Measurements from ENCODE around the gene MAD1L1. TPM values are rescaled to one million over a fixed set of nuclear protein-coding genes. Genes with fewer than 3 reads are reported as not detected.
A peak's percentile ranks its signal among the peaks of the same experiment; 100 is the strongest.

MAD1L1 gene
- total and polyA plus RNA-seq, 3 experiments from 2014 or later, result 43.6 to 185 (median 47.3) TPM

GRCh38 chr7:2230882-2231281 lies 1.9 kb downstream of the MAD1L1 start:
- no peak overlapping the region for H3K27ac ChIP-seq (ENCODE audit: low read depth, low read length)
- H3K36me3 ChIP-seq (ENCODE audit: insufficient read depth, low read length), result peaks cover 5% of the 10 kb centered on the region
- POLR2A ChIA-PET, result no interaction called here
- no peaks in the 10 kb centered on the region for H3K27me3 Mint-ChIP-seq
- peak overlapping the region in 5 of 7 donors; percentile 8 to 61 (median 35) for H3K4me3 Mint-ChIP-seq
- CTCF ChIA-PET, result no interaction called here
- no peaks in the 10 kb centered on the region for H3K27me3 ChIP-seq (ENCODE audit: insufficient read depth, low read length, poor library complexity, severe bottlenecking)
- H3K36me3 Mint-ChIP-seq, result peaks cover 0 to 50% (median 13%) of the 10 kb centered on the region in 3 donors
- H3K4me3 ChIP-seq (ENCODE audit: low read length), result no peak overlapping the region
- no peaks in the 10 kb centered on the region for H3K9me3 Mint-ChIP-seq
- H3K27ac Mint-ChIP-seq, result peak overlapping the region in 2 of 8 donors; percentile 11 to 14
- H3K9me3 ChIP-seq (ENCODE audit: low read length), result no peaks in the 10 kb centered on the region
- H3K4me1 Mint-ChIP-seq, result peaks cover 33 to 49% (median 36%) of the 10 kb centered on the region in 3 donors
- peaks cover 28% of the 10 kb centered on the region for H3K4me1 ChIP-seq (ENCODE audit: insufficient read depth, low read length)
- DNase-seq, result no peak

GRCh38 chr7:2230226-2230625 lies 2.5 kb downstream of the MAD1L1 start:
- Histone ChIP-seq H3K27me3 (ENCODE audit: insufficient read depth, low read length, poor library complexity, severe bottlenecking) (no peaks in the 10 kb centered on the region), H3K4me3 (ENCODE audit: low read length) (no peak overlapping the region), H3K9me3 (ENCODE audit: low read length) (no peaks in the 10 kb centered on the region), H3K27ac (ENCODE audit: low read depth, low read length) (no peak overlapping the region), H3K36me3 (ENCODE audit: insufficient read depth, low read length) (peaks cover 5% of the 10 kb centered on the region), H3K4me1 (ENCODE audit: insufficient read depth, low read length) (peaks cover 28% of the 10 kb centered on the region)
- Mint-ChIP-seq H3K36me3 (peaks cover 0 to 53% (median 13%) of the 10 kb centered on the region in 3 donors), H3K4me1 (peaks cover 29 to 54% (median 37%) of the 10 kb centered on the region in 3 donors), H3K27ac (peak overlapping the region in 1 of 8 donors; percentile 86), H3K4me3 (peak overlapping the region; percentile 8 to 84 (median 35)), H3K9me3 (no peaks in the 10 kb centered on the region), H3K27me3 (no peaks in the 10 kb centered on the region)
- DNase-seq, result no peak
- POLR2A ChIA-PET, result no interaction called here
- CTCF ChIA-PET, result no interaction called here

GRCh38 chr7:2229467-2229866 lies 3.3 kb downstream of the MAD1L1 start:
- peaks cover 24 to 50% (median 33%) of the 10 kb centered on the region in 3 donors for H3K4me1 Mint-ChIP-seq
- POLR2A ChIA-PET, result no interaction called here
- Histone ChIP-seq H3K4me1 (ENCODE audit: insufficient read depth, low read length) (peaks cover 28% of the 10 kb centered on the region), H3K36me3 (ENCODE audit: insufficient read depth, low read length) (peaks cover 11% of the 10 kb centered on the region), H3K27ac (ENCODE audit: low read depth, low read length) (no peak overlapping the region), H3K27me3 (ENCODE audit: insufficient read depth, low read length, poor library complexity, severe bottlenecking) (no peaks in the 10 kb centered on the region), H3K4me3 (ENCODE audit: low read length) (no peak overlapping the region), H3K9me3 (ENCODE audit: low read length) (no peaks in the 10 kb centered on the region)
- H3K27ac Mint-ChIP-seq, result no peak overlapping the region
- H3K9me3 Mint-ChIP-seq, result no peaks in the 10 kb centered on the region
- no peaks in the 10 kb centered on the region for H3K27me3 Mint-ChIP-seq
- H3K4me3 Mint-ChIP-seq, result peak overlapping the region in 1 of 7 donors; percentile 11
- DNase-seq, result no peak
- H3K36me3 Mint-ChIP-seq, result peaks cover 0 to 52% (median 7%) of the 10 kb centered on the region in 3 donors
- CTCF ChIA-PET, result no interaction called here

- H3K27me3 ChIP-seq (ENCODE audit: insufficient read depth, low read length, poor library complexity, severe bottlenecking), result no peaks in the 10 kb centered on the region
- Mint-ChIP-seq H3K36me3 (peaks cover 0 to 57% (median 10%) of the 10 kb centered on the region in 3 donors), H3K27ac (peak overlapping the region in 2 of 8 donors; percentile 35 to 54), H3K4me1 (peaks cover 24 to 48% (median 35%) of the 10 kb centered on the region in 3 donors), H3K9me3 (no peaks in the 10 kb centered on the region), H3K27me3 (no peaks in the 10 kb centered on the region), H3K4me3 (peak overlapping the region in 2 of 7 donors; percentile 27 to 40)
- ChIA-PET POLR2A (no interaction called here), CTCF (no interaction called here)
- H3K4me1 ChIP-seq (ENCODE audit: insufficient read depth, low read length), result peaks cover 28% of the 10 kb centered on the region
- no peaks in the 10 kb centered on the region for H3K9me3 ChIP-seq (ENCODE audit: low read length)
- no peak overlapping the region for H3K4me3 ChIP-seq (ENCODE audit: low read length)
- H3K27ac ChIP-seq (ENCODE audit: low read depth, low read length), result no peak overlapping the region
- DNase-seq, result no peak
- peaks cover 13% of the 10 kb centered on the region for H3K36me3 ChIP-seq (ENCODE audit: insufficient read depth, low read length)
Observed at GRCh38 chr7:2228921-2229320, 3.8 kb downstream of the MAD1L1 start.

- peaks cover 19 to 39% (median 29%) of the 10 kb centered on the region in 3 donors for H3K4me1 Mint-ChIP-seq
- Histone ChIP-seq H3K36me3 (ENCODE audit: insufficient read depth, low read length) (peaks cover 13% of the 10 kb centered on the region), H3K4me1 (ENCODE audit: insufficient read depth, low read length) (peaks cover 23% of the 10 kb centered on the region), H3K4me3 (ENCODE audit: low read length) (no peak overlapping the region), H3K27ac (ENCODE audit: low read depth, low read length) (no peak overlapping the region), H3K27me3 (ENCODE audit: insufficient read depth, low read length, poor library complexity, severe bottlenecking) (no peaks in the 10 kb centered on the region), H3K9me3 (ENCODE audit: low read length) (no peaks in the 10 kb centered on the region)
- H3K36me3 Mint-ChIP-seq, result peaks cover 0 to 64% (median 10%) of the 10 kb centered on the region in 3 donors
- H3K27ac Mint-ChIP-seq, result no peak overlapping the region
- H3K9me3 Mint-ChIP-seq, result no peaks in the 10 kb centered on the region
- CTCF ChIA-PET, result no interaction called here
- no peak overlapping the region for H3K4me3 Mint-ChIP-seq
- no peaks in the 10 kb centered on the region for H3K27me3 Mint-ChIP-seq
- POLR2A ChIA-PET, result no interaction called here
- DNase-seq, result no peak
Observed at GRCh38 chr7:2227699-2228098, 5.0 kb downstream of the MAD1L1 start.

- H3K4me1 Mint-ChIP-seq, result peaks cover 12 to 28% (median 24%) of the 10 kb centered on the region in 3 donors
- ChIA-PET CTCF (no interaction called here), POLR2A (no interaction called here)
- DNase-seq, result no peak
- Histone ChIP-seq H3K36me3 (ENCODE audit: insufficient read depth, low read length) (peaks cover 13% of the 10 kb centered on the region), H3K4me3 (ENCODE audit: low read length) (no peak overlapping the region), H3K9me3 (ENCODE audit: low read length) (no peaks in the 10 kb centered on the region), H3K4me1 (ENCODE audit: insufficient read depth, low read length) (peaks cover 10% of the 10 kb centered on the region), H3K27ac (ENCODE audit: low read depth, low read length) (no peak overlapping the region), H3K27me3 (ENCODE audit: insufficient read depth, low read length, poor library complexity, severe bottlenecking) (no peaks in the 10 kb centered on the region)
- H3K9me3 Mint-ChIP-seq, result no peaks in the 10 kb centered on the region
- no peak overlapping the region for H3K4me3 Mint-ChIP-seq
- peaks cover 0 to 74% (median 16%) of the 10 kb centered on the region in 3 donors for H3K36me3 Mint-ChIP-seq
- peak overlapping the region in 2 of 8 donors; percentile 70 for H3K27ac Mint-ChIP-seq
- H3K27me3 Mint-ChIP-seq, result no peaks in the 10 kb centered on the region
Observed at GRCh38 chr7:2225830-2226229, 6.9 kb downstream of the MAD1L1 start.

- Histone ChIP-seq H3K36me3 (ENCODE audit: insufficient read depth, low read length) (peaks cover 13% of the 10 kb centered on the region), H3K4me3 (ENCODE audit: low read length) (no peak overlapping the region), H3K27me3 (ENCODE audit: insufficient read depth, low read length, poor library complexity, severe bottlenecking) (no peaks in the 10 kb centered on the region), H3K4me1 (ENCODE audit: insufficient read depth, low read length) (peaks cover 5% of the 10 kb centered on the region), H3K27ac (ENCODE audit: low read depth, low read length) (no peak overlapping the region), H3K9me3 (ENCODE audit: low read length) (no peaks in the 10 kb centered on the region)
- Mint-ChIP-seq H3K9me3 (no peaks in the 10 kb centered on the region), H3K27ac (no peak overlapping the region), H3K27me3 (no peaks in the 10 kb centered on the region), H3K4me1 (peaks cover 11 to 23% (median 21%) of the 10 kb centered on the region in 3 donors), H3K4me3 (no peak overlapping the region), H3K36me3 (peaks cover 0 to 78% (median 16%) of the 10 kb centered on the region in 3 donors)
- POLR2A ChIA-PET, result no interaction called here
- DNase-seq, result no peak
- CTCF ChIA-PET, result no interaction called here
Observed at GRCh38 chr7:2225336-2225735, 7.4 kb downstream of the MAD1L1 start.

- no peak for DNase-seq
- Mint-ChIP-seq H3K27ac (no peak overlapping the region), H3K9me3 (no peaks in the 10 kb centered on the region), H3K36me3 (peaks cover 0 to 77% (median 16%) of the 10 kb centered on the region in 3 donors), H3K4me3 (no peak overlapping the region), H3K4me1 (peaks cover 7 to 19% (median 17%) of the 10 kb centered on the region in 3 donors), H3K27me3 (no peaks in the 10 kb centered on the region)
- Histone ChIP-seq H3K36me3 (ENCODE audit: insufficient read depth, low read length) (peaks cover 13% of the 10 kb centered on the region), H3K4me1 (ENCODE audit: insufficient read depth, low read length) (peaks cover 1% of the 10 kb centered on the region), H3K27ac (ENCODE audit: low read depth, low read length) (no peak overlapping the region), H3K9me3 (ENCODE audit: low read length) (no peaks in the 10 kb centered on the region), H3K27me3 (ENCODE audit: insufficient read depth, low read length, poor library complexity, severe bottlenecking) (no peaks in the 10 kb centered on the region), H3K4me3 (ENCODE audit: low read length) (no peak overlapping the region)
- POLR2A ChIA-PET, result no interaction called here
- CTCF ChIA-PET, result no interaction called here
Observed at GRCh38 chr7:2224934-2225333, 7.8 kb downstream of the MAD1L1 start.
